Measurements from ENCODE around the gene FRAS1. TPM values are rescaled to one million over a fixed set of nuclear protein-coding genes. Genes with fewer than 3 reads are reported as not detected.

The FRAS1 gene
- total and polyA plus RNA-seq, 5 experiments from 2014 or later, result 0.02 to 0.06 TPM; not detected in 3

- Mint-ChIP-seq H3K27ac (no peak overlapping the region), H3K4me3 (no peak overlapping the region), H3K27me3 (peaks cover 0 to 5% (median 0%) of the 10 kb centered on the region in 5 donors), H3K4me1 (no peaks in the 10 kb centered on the region), H3K36me3 (no peaks in the 10 kb centered on the region), H3K9me3 (no peaks in the 10 kb centered on the region)
- POLR2A ChIA-PET, result no interaction called here
- ATAC-seq (no peak), DNase-seq (no peak)
These were observed 320.4 kb downstream of the FRAS1 start for GRCh38 chr4:78377555-78377954.

- Mint-ChIP-seq H3K27ac (no peak overlapping the region), H3K9me3 (no peaks in the 10 kb centered on the region)
These were observed 321.9 kb downstream of the FRAS1 start for GRCh38 chr4:78379040-78379439.

DNA sequence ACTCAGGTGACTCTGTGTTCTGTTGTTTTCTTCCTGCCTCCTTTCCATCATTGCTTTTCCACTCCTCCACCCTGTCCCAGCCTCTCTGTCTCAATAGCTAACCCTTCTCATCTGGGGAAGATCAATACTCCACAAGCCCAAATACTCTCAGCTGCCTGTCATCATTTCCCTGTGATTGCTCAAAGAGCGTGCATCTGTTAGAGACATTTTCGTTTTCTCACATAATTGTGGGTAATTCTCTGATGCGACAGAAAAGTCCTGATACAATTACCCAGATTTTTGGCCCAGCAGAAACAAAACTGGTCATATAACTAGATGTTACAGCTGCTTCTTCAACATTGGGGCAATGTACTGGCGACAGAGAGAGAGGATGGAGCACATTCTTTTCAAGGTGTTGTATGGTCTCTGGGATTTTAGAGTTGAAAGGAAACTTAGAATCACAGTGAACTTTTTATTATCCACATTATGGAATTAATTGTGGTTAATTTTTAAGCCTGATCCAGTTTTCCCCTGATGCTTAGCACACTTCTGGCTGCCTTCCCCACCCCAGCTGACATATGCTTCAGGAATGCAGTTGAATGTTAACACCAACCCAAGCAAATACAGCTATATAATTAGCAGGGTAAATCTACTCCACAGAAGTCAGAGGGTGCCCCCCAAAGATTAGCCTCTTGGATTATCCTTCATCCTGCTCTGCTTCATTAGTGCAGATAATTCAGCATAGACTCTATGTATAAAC, 323.0 kb downstream of the FRAS1 start:
- Mint-ChIP-seq H3K4me3 (no peak overlapping the region), H3K4me1 (no peaks in the 10 kb centered on the region), H3K36me3 (no peaks in the 10 kb centered on the region), H3K27ac (no peak overlapping the region), H3K27me3 (peaks cover 0 to 7% (median 0%) of the 10 kb centered on the region in 5 donors), H3K9me3 (no peaks in the 10 kb centered on the region)
- DNase-seq, result no peak
- POLR2A ChIA-PET, result no interaction called here
- no peak for ATAC-seq

More at GRCh38 chr4:78379040-78379439, 321.9 kb downstream of the FRAS1 start:
- Mint-ChIP-seq H3K4me1 (no peaks in the 10 kb centered on the region), H3K27me3 (peaks cover 0 to 7% (median 0%) of the 10 kb centered on the region in 5 donors), H3K36me3 (no peaks in the 10 kb centered on the region), H3K4me3 (no peak overlapping the region)
- no peak for ATAC-seq
- DNase-seq, result no peak
- POLR2A ChIA-PET, result no interaction called here

DNA sequence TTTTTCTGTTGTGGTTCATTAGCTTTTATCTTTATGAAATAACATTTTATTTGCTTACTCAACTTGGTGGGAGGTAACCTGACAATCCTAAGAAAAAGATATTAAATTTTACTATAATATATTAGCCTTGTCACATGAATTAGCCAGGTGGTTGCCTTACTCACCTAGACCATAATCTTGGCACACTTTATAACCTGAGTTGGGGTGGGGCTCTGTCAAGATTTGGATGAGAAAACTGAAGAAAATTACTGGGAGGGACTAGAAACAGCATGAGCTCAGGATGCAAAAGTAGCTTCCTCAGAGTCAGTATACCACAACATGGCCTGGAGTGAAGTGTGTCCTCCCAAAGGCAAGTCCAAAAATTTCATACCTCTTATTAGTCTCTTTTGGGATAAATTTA, 329.6 kb downstream of the FRAS1 start:
- Mint-ChIP-seq H3K27ac (no peak overlapping the region), H3K4me3 (no peak overlapping the region), H3K36me3 (no peaks in the 10 kb centered on the region), H3K4me1 (no peaks in the 10 kb centered on the region), H3K27me3 (peaks cover 0 to 5% (median 0%) of the 10 kb centered on the region in 5 donors), H3K9me3 (no peaks in the 10 kb centered on the region)
- DNase-seq, result no peak
- ATAC-seq, result no peak
- POLR2A ChIA-PET, result no interaction called here

GRCh38 chr4:78395642-78396041, 338.5 kb downstream of the FRAS1 start:
- no peaks in the 10 kb centered on the region for H3K4me1 Mint-ChIP-seq
- ATAC-seq (no peak), DNase-seq (no peak)
- POLR2A ChIA-PET, result no interaction called here
- no peak overlapping the region for H3K4me3 Mint-ChIP-seq
- H3K27ac Mint-ChIP-seq, result no peak overlapping the region
- peaks cover 0 to 31% (median 0%) of the 10 kb centered on the region in 3 donors for H3K36me3 Mint-ChIP-seq
- H3K9me3 Mint-ChIP-seq, result peaks cover 5 to 32% (median 20%) of the 10 kb centered on the region in 9 donors
- peaks cover 6 to 42% (median 16%) of the 10 kb centered on the region in 5 donors for H3K27me3 Mint-ChIP-seq

GRCh38 chr4:78396613-78397291, 339.6 kb downstream of the FRAS1 start:
- peaks cover 6 to 42% (median 16%) of the 10 kb centered on the region in 5 donors for H3K27me3 Mint-ChIP-seq
- ATAC-seq (no peak), DNase-seq (no peak)
- peaks cover 5 to 32% (median 20%) of the 10 kb centered on the region in 9 donors for H3K9me3 Mint-ChIP-seq
- H3K36me3 Mint-ChIP-seq, result peaks cover 0 to 31% (median 0%) of the 10 kb centered on the region in 3 donors
- H3K4me3 Mint-ChIP-seq, result no peak overlapping the region
- POLR2A ChIA-PET, result no interaction called here
- no peaks in the 10 kb centered on the region for H3K4me1 Mint-ChIP-seq
- no peak overlapping the region for H3K27ac Mint-ChIP-seq

GRCh38 chr4:78397292-78397630, 340.1 kb downstream of the FRAS1 start:
- Mint-ChIP-seq H3K36me3 (peaks cover 0 to 31% (median 0%) of the 10 kb centered on the region in 3 donors), H3K27me3 (peaks cover 6 to 42% (median 14%) of the 10 kb centered on the region in 5 donors), H3K27ac (no peak overlapping the region), H3K9me3 (peaks cover 5 to 32% (median 20%) of the 10 kb centered on the region in 9 donors), H3K4me3 (no peak overlapping the region), H3K4me1 (no peaks in the 10 kb centered on the region)
- no peak for ATAC-seq
- DNase-seq, result no peak
- POLR2A ChIA-PET, result no interaction called here

- H3K27ac Mint-ChIP-seq, result no peak overlapping the region
- H3K4me1 Mint-ChIP-seq, result no peaks in the 10 kb centered on the region
- no peak overlapping the region for H3K4me3 Mint-ChIP-seq
- no peak for DNase-seq
- POLR2A ChIA-PET, result no interaction called here
- no peak for ATAC-seq
- no peaks in the 10 kb centered on the region for H3K36me3 Mint-ChIP-seq
- no peaks in the 10 kb centered on the region for H3K9me3 Mint-ChIP-seq
- peaks cover 3 to 8% (median 4%) of the 10 kb centered on the region in 5 donors for H3K27me3 Mint-ChIP-seq
These were observed 352.6 kb downstream of the FRAS1 start for GRCh38 chr4:78409612-78410202.

- no peak overlapping the region for H3K4me3 Mint-ChIP-seq
- DNase-seq (no peak), ATAC-seq (no peak)
- no peaks in the 10 kb centered on the region for H3K9me3 Mint-ChIP-seq
- H3K27me3 Mint-ChIP-seq, result peaks cover 3 to 8% (median 4%) of the 10 kb centered on the region in 5 donors
- H3K4me1 Mint-ChIP-seq, result no peaks in the 10 kb centered on the region
- H3K27ac Mint-ChIP-seq, result no peak overlapping the region
- no peaks in the 10 kb centered on the region for H3K36me3 Mint-ChIP-seq
- POLR2A ChIA-PET, result no interaction called here
These were observed 353.1 kb downstream of the FRAS1 start for GRCh38 chr4:78410225-78410624.

GRCh38 chr4:78410676-78411075, 353.6 kb downstream of the FRAS1 start:
- H3K27me3 Mint-ChIP-seq, result peaks cover 3 to 11% (median 4%) of the 10 kb centered on the region in 5 donors
- DNase-seq, result no peak
- no peaks in the 10 kb centered on the region for H3K36me3 Mint-ChIP-seq
- H3K27ac Mint-ChIP-seq, result no peak overlapping the region
- POLR2A ChIA-PET, result no interaction called here
- no peaks in the 10 kb centered on the region for H3K4me1 Mint-ChIP-seq
- no peak overlapping the region for H3K4me3 Mint-ChIP-seq
- no peaks in the 10 kb centered on the region for H3K9me3 Mint-ChIP-seq
- ATAC-seq, result no peak

DNA sequence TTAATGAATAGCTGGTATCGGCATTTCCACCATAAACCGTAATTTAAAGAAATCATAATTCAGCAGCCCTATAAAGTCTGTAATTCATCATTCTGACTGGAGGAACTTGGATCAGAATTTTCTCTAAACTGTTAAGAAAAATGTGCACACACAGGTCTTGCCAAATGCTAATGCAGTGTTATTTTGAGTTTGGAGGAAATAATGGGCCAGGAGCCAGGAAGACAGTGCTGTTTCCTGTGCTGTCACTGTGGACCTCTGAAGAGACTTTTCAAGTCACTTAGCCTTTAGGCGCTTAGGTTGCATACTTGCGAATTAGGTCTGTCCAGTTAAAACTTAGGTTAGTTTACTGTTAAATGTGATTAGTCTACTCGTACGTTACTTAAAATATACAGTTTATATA, 357.0 kb downstream of the FRAS1 start:
- no peaks in the 10 kb centered on the region for H3K36me3 Mint-ChIP-seq
- no peaks in the 10 kb centered on the region for H3K4me1 Mint-ChIP-seq
- H3K27ac Mint-ChIP-seq, result no peak overlapping the region
- no peaks in the 10 kb centered on the region for H3K9me3 Mint-ChIP-seq
- ATAC-seq (no peak), DNase-seq (no peak)
- no peak overlapping the region for H3K4me3 Mint-ChIP-seq
- peaks cover 7 to 15% (median 7%) of the 10 kb centered on the region in 5 donors for H3K27me3 Mint-ChIP-seq
- POLR2A ChIA-PET, result no interaction called here

- Mint-ChIP-seq H3K9me3 (no peaks in the 10 kb centered on the region), H3K27me3 (peaks cover 3 to 27% (median 16%) of the 10 kb centered on the region in 5 donors), H3K4me3 (no peak overlapping the region), H3K4me1 (no peaks in the 10 kb centered on the region), H3K36me3 (no peaks in the 10 kb centered on the region), H3K27ac (no peak overlapping the region)
- POLR2A ChIA-PET, result no interaction called here
- DNase-seq (no peak), ATAC-seq (no peak)
These were observed 360.5 kb downstream of the FRAS1 start for GRCh38 chr4:78417603-78418002.

GRCh38 chr4:78418406-78418805, 361.3 kb downstream of the FRAS1 start:
- Mint-ChIP-seq H3K36me3 (no peaks in the 10 kb centered on the region), H3K27ac (no peak overlapping the region), H3K9me3 (no peaks in the 10 kb centered on the region), H3K4me3 (no peak overlapping the region), H3K4me1 (no peaks in the 10 kb centered on the region), H3K27me3 (peaks cover 4 to 28% (median 16%) of the 10 kb centered on the region in 5 donors)
- POLR2A ChIA-PET, result no interaction called here
- ATAC-seq (no peak), DNase-seq (no peak)

All from naive thymus-derived CD8-positive, alpha-beta T cell (primary cell).